Measurements from ENCODE around the gene CACNB4.

GRCh38 chr2:151816843-151817242 lies 282.0 kb downstream of the CACNB4 start:
- no peak for TF ChIP-seq POLR2AphosphoS5 (IDR thresholded peaks at IDR 0.05)
- TF ChIP-seq CTCF (IDR thresholded peaks at IDR 0.05): no peak
- no peak for TF ChIP-seq POLR2A (IDR thresholded peaks at IDR 0.05)
- TF ChIP-seq EP300 (IDR thresholded peaks at IDR 0.05): no peak
